Embryonic facial prominence (tissue), 1 donor: ENCODE results near the gene RPS6KA5.
A peak's percentile ranks its signal among the peaks of the same experiment; 100 is the strongest.
"Not testable (repeated sequence)": the region's sequence is repeated elsewhere in the genome, so short reads cannot be mapped to it uniquely, and the experiment has no call there.

ENCODE experiments used
- DNase-seq: peaks from one replicate; pipeline ENCODE4 v3.0.0-alpha.2; 2016; ENCODE audit errors: extremely low spot score

RPS6KA5 gene

DNA sequence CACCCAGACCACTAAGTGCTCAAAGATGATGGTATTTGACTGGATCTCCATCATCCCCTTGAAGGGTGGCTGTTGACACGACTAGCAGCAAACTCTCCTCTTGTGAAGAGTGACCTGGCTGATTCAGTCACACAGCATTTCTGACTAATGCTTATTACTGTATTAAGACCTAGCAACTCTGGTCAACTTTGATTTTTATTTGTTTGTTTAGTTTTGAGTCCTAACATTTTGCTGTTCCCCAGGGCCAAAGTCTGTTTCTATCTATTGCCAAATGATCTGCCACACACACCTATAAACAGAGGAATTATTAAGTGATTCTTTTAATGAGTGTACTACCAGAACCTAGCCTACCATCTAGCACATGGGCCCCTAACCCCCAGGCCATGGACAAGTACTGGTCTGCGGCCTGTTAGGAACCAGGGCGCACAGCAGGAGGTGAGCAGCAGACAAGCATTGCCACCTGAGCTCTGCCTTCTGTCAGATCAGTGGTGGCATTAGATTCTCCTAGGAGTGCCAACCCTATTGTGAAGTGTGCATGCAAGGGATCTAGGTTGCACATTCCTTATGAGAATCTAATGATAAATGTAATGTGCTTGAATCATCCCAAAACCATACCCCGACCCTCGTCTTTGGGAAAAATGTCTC, 120.0 kb downstream of the RPS6KA5 start:
- DNase-seq = no peak

GRCh38 chr14:90939252-90939795, 121.1 kb downstream of the RPS6KA5 start:
- DNase-seq = not testable (repeated sequence)

GRCh38 chr14:90938615-90939014, 121.8 kb downstream of the RPS6KA5 start:
- no peak for DNase-seq

DNA sequence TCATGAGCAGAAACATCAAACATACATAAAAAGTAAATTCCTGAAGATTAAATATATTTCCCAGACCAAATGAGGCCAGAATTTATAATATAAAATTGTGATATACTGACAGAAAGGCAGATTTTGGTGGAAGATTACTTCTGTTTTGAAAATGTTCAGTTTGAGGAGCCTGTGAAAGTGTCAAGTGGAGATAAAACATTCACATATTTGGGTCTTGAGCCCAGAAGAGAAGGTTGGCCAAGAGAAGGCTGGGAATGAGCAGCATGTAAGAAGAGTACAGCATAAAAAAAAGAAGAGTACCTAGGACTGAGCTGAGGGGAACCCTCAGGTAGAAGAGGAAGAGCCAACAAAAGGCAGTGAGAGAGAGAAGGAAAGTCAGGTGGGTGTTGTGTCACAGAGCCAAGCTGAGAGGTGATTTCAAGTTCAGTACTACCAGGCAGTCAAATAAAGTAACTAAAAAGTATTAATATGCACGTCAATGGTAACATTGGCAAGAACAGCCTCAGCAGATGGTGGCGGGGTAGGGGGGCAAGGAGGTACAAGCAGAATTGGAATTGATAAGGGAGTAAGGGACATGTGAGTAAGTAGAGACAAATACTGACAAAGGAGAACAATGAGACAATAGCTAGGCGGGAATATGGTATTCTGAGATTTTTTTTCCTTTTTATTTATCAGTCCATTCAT, 123.5 kb downstream of the RPS6KA5 start:
- no peak for DNase-seq

GRCh38 chr14:90924621-90925340, 135.7 kb downstream of the RPS6KA5 start:
- DNase-seq = no peak

DNA sequence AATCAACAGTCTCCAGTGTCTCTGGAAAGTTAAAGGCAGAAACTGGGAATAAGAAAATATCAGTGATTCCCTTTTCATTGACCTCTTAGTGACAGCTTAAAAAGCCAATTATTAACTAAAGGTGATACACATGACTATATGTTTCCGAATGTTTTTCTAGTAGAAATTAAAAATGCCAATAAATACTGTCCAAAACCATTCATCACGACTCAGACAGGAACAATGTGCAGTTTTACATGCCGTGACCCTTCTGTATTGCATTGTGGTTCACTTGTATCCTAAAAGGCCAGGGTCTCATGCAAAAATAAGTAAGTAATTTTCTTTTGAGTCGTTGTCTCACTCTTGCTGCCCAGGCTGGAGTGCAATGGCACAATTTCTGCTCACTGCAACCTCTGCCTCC, 138.3 kb downstream of the RPS6KA5 start:
- DNase-seq = no peak

GRCh38 chr14:90911121-90911520, 149.3 kb downstream of the RPS6KA5 start:
- DNase-seq = no peak

GRCh38 chr14:90907178-90907577, 153.3 kb downstream of the RPS6KA5 start:
- no peak for DNase-seq

GRCh38 chr14:90905531-90905930, 154.9 kb downstream of the RPS6KA5 start:
- DNase-seq = no peak

- DNase-seq = peak; percentile 12
Measured at GRCh38 chr14:90903101-90903500, 157.3 kb downstream of the RPS6KA5 start.

DNA sequence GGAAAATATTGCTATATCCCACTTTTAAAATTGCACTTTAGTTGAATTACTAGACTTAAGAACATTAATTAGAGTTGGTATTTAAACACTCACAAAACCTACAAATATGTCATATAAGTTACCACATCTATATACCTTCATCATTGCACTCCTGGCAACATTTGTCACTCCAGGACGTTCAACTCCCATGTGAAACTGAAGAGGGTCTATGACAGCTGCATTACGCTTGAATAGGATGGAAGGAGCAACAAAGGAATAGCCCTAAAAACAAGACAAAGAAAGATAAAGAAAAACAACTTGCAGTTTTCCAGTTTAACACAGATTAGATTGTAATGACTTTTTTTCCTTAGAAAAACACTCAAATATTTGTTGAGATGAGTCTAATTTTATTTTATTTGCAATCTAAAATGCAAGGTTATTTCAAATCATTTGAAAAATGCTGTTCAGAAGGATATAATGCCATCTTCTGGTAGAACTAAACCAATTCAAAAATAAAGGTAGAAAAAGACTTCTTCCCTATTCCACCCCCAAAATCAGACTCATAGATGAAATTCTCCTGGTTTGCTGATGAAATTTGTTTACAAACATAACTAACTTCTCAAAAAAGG, 159.9 kb downstream of the RPS6KA5 start:
- no peak for DNase-seq

GRCh38 chr14:90897022-90897421, 163.4 kb downstream of the RPS6KA5 start:
- DNase-seq = no peak

GRCh38 chr14:90894241-90894640, 166.2 kb downstream of the RPS6KA5 start:
- DNase-seq = no peak

DNA sequence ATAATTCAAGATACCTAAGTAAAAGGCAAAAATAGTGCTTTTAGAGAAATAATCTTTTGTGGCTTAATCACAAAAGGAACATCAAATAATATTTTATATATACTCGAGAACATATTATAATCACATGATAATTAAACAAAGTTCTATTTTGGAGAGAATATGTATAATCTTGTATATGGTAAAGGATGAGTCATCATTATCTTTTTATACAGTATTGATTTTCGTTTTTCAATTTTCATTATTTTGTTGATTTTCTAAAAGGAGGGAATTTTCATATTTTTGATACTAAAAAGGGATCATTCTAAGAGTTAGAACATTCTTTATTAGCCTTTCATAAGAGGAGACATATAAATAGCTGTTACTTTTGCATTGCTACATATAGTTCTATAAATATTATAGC, 166.9 kb downstream of the RPS6KA5 start:
- DNase-seq = no peak

- no peak for DNase-seq
Measured at GRCh38 chr14:90892970-90893369, 167.5 kb downstream of the RPS6KA5 start.

- no peak for DNase-seq
Measured at GRCh38 chr14:90891326-90891725, 169.1 kb downstream of the RPS6KA5 start.

GRCh38 chr14:90890322-90891020, 170.0 kb downstream of the RPS6KA5 start:
- DNase-seq = no peak

- DNase-seq = no peak
Measured at GRCh38 chr14:90886297-90886815, 174.1 kb downstream of the RPS6KA5 start.

DNA sequence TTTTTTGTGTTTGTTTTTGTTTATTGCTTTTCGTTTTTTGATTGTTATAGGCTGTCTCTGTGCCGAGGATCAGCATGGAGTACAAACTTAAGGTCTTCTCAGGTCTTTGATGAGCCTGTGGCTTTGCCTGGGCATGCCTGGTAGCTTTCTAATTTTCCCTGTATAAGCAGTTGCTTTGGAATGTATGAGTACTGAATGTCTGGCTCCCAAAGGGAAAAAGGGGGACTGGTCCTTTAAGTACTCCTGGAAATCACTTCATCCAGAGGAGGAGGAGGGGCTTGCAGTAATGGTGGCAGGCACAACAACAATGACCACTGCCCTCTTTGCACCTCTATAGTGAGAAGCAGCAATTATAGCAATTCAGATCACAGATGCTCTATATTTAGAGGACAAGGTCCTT, 176.7 kb downstream of the RPS6KA5 start:
- no peak for DNase-seq

- no peak for DNase-seq
Measured at GRCh38 chr14:90883197-90883596, 177.2 kb downstream of the RPS6KA5 start.

DNA sequence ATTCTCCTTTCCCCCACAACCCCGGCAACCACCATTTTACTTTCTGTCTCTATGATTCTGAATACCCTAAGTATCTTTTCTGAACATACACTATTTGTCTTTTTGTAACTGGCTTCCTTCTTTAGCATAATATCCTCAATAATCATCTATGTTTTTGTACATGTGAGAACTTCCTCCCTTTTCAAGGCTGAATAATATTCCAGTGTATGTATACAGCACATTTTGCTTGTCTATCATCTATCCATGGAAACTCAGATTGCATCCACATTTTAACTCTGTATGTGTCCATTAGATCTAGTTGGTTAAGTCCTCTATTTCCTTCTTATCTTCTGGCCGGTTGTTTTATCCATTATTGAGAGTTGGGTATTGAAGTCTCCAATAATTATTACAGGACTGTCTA, 180.2 kb downstream of the RPS6KA5 start:
- no peak for DNase-seq
